SK-N-MC (cell line): ENCODE measurements around the gene GSK3B.

Source experiments
- DNase-seq: peaks from one replicate; pipeline ENCODE4 v3.0.0-alpha.2; 2011; ENCODE audit warnings: low read depth, low spot score
- H3K27ac ChIP-seq: fragments of 200-600 bp; sonication (generic); 2 replicates; pipeline ENCODE4 v1.5.1; 2016; ENCODE audit warnings: mixed run types
- H3K36me3 ChIP-seq: fragments of 200-600 bp; sonication (generic); 2 replicates; pipeline ENCODE4 v1.6.1; 2017; ENCODE audit warnings: antibody characterized with exemption, low read length, mixed read lengths; ENCODE audit not compliant: insufficient read depth
- H3K4me3 ChIP-seq: fragments of 200-600 bp; sonication (generic); 2 replicates; pipeline ENCODE4 v1.5.1; 2016
- H3K9ac ChIP-seq: fragments of 200-600 bp; sonication (generic); 2 replicates; pipeline ENCODE4 v1.8.0; 2017; ENCODE audit warnings: mixed run types, mixed read lengths; ENCODE audit not compliant: insufficient read length
- H3K9me3 ChIP-seq: fragments of 200-600 bp; sonication (generic); 2 replicates; pipeline ENCODE4 v1.6.1; 2017; ENCODE audit warnings: low read depth, mild to moderate bottlenecking, antibody characterized with exemption, low read length, moderate library complexity, mixed read lengths
- EZH2 ChIP-seq: fragments of 200-600 bp; sonication (generic); IDR thresholded peaks from one replicate; pipeline ENCODE4 v1.6.1; 2017; ENCODE audit warnings: antibody characterized with exemption
- FOXP2 ChIP-seq: optimal IDR thresholded peaks from 2 replicates; pipeline ENCODE3; 2011; ENCODE audit warnings: mild to moderate bottlenecking, moderate library complexity; ENCODE audit not compliant: insufficient read depth; ENCODE audit errors: extremely low read length, control extremely low read depth
- POLR2AphosphoS5 ChIP-seq: IDR thresholded peaks from 2 replicates; pipeline ENCODE4 v1.6.1; 2012; ENCODE audit warnings: mild to moderate bottlenecking, low read depth, low read length, borderline replicate concordance

Gene GSK3B

GRCh38 chr3:120129051-120129450 is 34.8 kb upstream of the GSK3B start:
- Histone ChIP-seq H3K27ac (no peak overlapping the region), H3K9ac (no peak overlapping the region), H3K9me3 (no peaks in the 10 kb centered on the region), H3K4me3 (no peak overlapping the region), H3K36me3 (no peaks in the 10 kb centered on the region)
- no peak for DNase-seq
- TF ChIP-seq EZH2 (no peak), FOXP2 (no peak), POLR2AphosphoS5 (no peak)

- TF ChIP-seq FOXP2 = no peak
- no peak for TF ChIP-seq EZH2
- TF ChIP-seq POLR2AphosphoS5 = no peak
- Histone ChIP-seq H3K27ac (no peak overlapping the region), H3K9me3 (no peaks in the 10 kb centered on the region), H3K36me3 (no peaks in the 10 kb centered on the region), H3K4me3 (no peak overlapping the region), H3K9ac (no peak overlapping the region)
- DNase-seq = no peak
These were observed 31.7 kb upstream of the GSK3B start for GRCh38 chr3:120125992-120126391.

- no peak for DNase-seq
- H3K9me3 ChIP-seq = no peaks in the 10 kb centered on the region
- no peak overlapping the region for H3K27ac ChIP-seq
These were observed 25.7 kb upstream of the GSK3B start for GRCh38 chr3:120119846-120120510.

GRCh38 chr3:120114981-120115380 is 20.7 kb upstream of the GSK3B start:
- TF ChIP-seq POLR2AphosphoS5 (no peak), FOXP2 (no peak), EZH2 (no peak)
- Histone ChIP-seq H3K9ac (no peak overlapping the region), H3K27ac (no peak overlapping the region)

More at GRCh38 chr3:120119846-120120510, 25.7 kb upstream of the GSK3B start:
- Histone ChIP-seq H3K4me3 (no peak overlapping the region), H3K9ac (no peak overlapping the region), H3K36me3 (no peaks in the 10 kb centered on the region)
- no peak for TF ChIP-seq EZH2
- TF ChIP-seq POLR2AphosphoS5 = no peak
- no peak for TF ChIP-seq FOXP2

GRCh38 chr3:120114376-120114775 is 20.1 kb upstream of the GSK3B start:
- no peak for DNase-seq
- no peak overlapping the region for H3K9ac ChIP-seq
- no peaks in the 10 kb centered on the region for H3K9me3 ChIP-seq
- no peaks in the 10 kb centered on the region for H3K36me3 ChIP-seq
- TF ChIP-seq EZH2 (no peak), FOXP2 (no peak)
- H3K4me3 ChIP-seq = no peak overlapping the region
- no peak overlapping the region for H3K27ac ChIP-seq

More at GRCh38 chr3:120114981-120115380, 20.7 kb upstream of the GSK3B start:
- H3K9me3 ChIP-seq = no peaks in the 10 kb centered on the region
- no peaks in the 10 kb centered on the region for H3K36me3 ChIP-seq
- DNase-seq = no peak
- no peak overlapping the region for H3K4me3 ChIP-seq

GRCh38 chr3:120113128-120114116 is 19.2 kb upstream of the GSK3B start:
- no peak for TF ChIP-seq EZH2
- no peak for TF ChIP-seq FOXP2
- TF ChIP-seq POLR2AphosphoS5 = no peak
- H3K9me3 ChIP-seq = no peaks in the 10 kb centered on the region
- no peak for DNase-seq
- no peaks in the 10 kb centered on the region for H3K36me3 ChIP-seq
- H3K27ac ChIP-seq = no peak overlapping the region
- no peak overlapping the region for H3K4me3 ChIP-seq
- H3K9ac ChIP-seq = no peak overlapping the region

- Histone ChIP-seq H3K9ac (no peak overlapping the region), H3K36me3 (no peaks in the 10 kb centered on the region), H3K9me3 (no peaks in the 10 kb centered on the region), H3K4me3 (no peak overlapping the region), H3K27ac (no peak overlapping the region)
- no peak for TF ChIP-seq EZH2
- TF ChIP-seq POLR2AphosphoS5 = no peak
- TF ChIP-seq FOXP2 = no peak
- DNase-seq = no peak
These were observed 17.7 kb upstream of the GSK3B start for GRCh38 chr3:120111898-120112297.

GRCh38 chr3:120103276-120103675 is 9.0 kb upstream of the GSK3B start:
- H3K9me3 ChIP-seq = no peaks in the 10 kb centered on the region
- no peak overlapping the region for H3K4me3 ChIP-seq
- H3K9ac ChIP-seq = no peak overlapping the region
- no peaks in the 10 kb centered on the region for H3K36me3 ChIP-seq
- DNase-seq = no peak
- TF ChIP-seq EZH2 (no peak), POLR2AphosphoS5 (no peak), FOXP2 (no peak)
- no peak overlapping the region for H3K27ac ChIP-seq
